GM06990 (cell line): Measurements from ENCODE around the gene ELMO2.

Experiments
- DNase-seq: peaks from one replicate; pipeline ENCODE4 v3.0.0-alpha.2; 2011; ENCODE audit not compliant: insufficient read length; ENCODE audit errors: extremely low read depth
- H3K27me3 ChIP-seq: replicated peaks from 2 replicates; pipeline ENCODE4 v1.6.0; 2011; ENCODE audit warnings: low read length; ENCODE audit not compliant: control insufficient read depth, insufficient read depth
- H3K36me3 ChIP-seq: 2 replicates; pipeline ENCODE4 v1.5.1; 2011; ENCODE audit warnings: low read length; ENCODE audit not compliant: control insufficient read depth, insufficient read depth
- H3K4me3 ChIP-seq: replicated peaks from 2 replicates; pipeline ENCODE4 v1.5.1; 2011; ENCODE audit warnings: low read depth, mild to moderate bottlenecking, control low read depth, low read length
- CTCF ChIP-seq: IDR thresholded peaks from 2 replicates; pipeline ENCODE4 v1.5.1; 2011; ENCODE audit warnings: low read length, control low read depth, mild to moderate bottlenecking, inconsistent platforms; ENCODE audit not compliant: insufficient read depth, poor library complexity, severe bottlenecking

ELMO2 gene

GRCh38 chr20:46336735-46337134, 69.7 kb downstream of the ELMO2 start:
- no peak for TF ChIP-seq CTCF

GRCh38 chr20:46334303-46334904, 72.0 kb downstream of the ELMO2 start:
- peaks cover 6% of the 10 kb centered on the region for H3K27me3 ChIP-seq
- no peak for TF ChIP-seq CTCF
- no peak for DNase-seq
- no peak overlapping the region for H3K4me3 ChIP-seq
- no peaks in the 10 kb centered on the region for H3K36me3 ChIP-seq

More at GRCh38 chr20:46336735-46337134, 69.7 kb downstream of the ELMO2 start:
- no peak for DNase-seq
- Histone ChIP-seq H3K36me3 (no peaks in the 10 kb centered on the region), H3K4me3 (no peak overlapping the region), H3K27me3 (peaks cover 7% of the 10 kb centered on the region)

- H3K27me3 ChIP-seq, result peaks cover 3% of the 10 kb centered on the region
- DNase-seq, result no peak
- TF ChIP-seq CTCF, result no peak
- H3K4me3 ChIP-seq, result no peak overlapping the region
- H3K36me3 ChIP-seq, result no peaks in the 10 kb centered on the region
These were observed 73.0 kb downstream of the ELMO2 start for GRCh38 chr20:46333161-46333991.

- H3K4me3 ChIP-seq, result no peak overlapping the region
- no peak for DNase-seq
- H3K36me3 ChIP-seq, result no peaks in the 10 kb centered on the region
- peaks cover 3% of the 10 kb centered on the region for H3K27me3 ChIP-seq
- no peak for TF ChIP-seq CTCF
These were observed 73.8 kb downstream of the ELMO2 start for GRCh38 chr20:46332373-46333160.

- Histone ChIP-seq H3K27me3 (peaks cover 3% of the 10 kb centered on the region), H3K36me3 (no peaks in the 10 kb centered on the region), H3K4me3 (no peak overlapping the region)
- DNase-seq, result no peak
- TF ChIP-seq CTCF, result no peak
These were observed 74.6 kb downstream of the ELMO2 start for GRCh38 chr20:46331611-46332361.
